Neural cell (in vitro differentiated cells): ENCODE results near the gene ZNF71. TPM values are rescaled to one million over a fixed set of nuclear protein-coding genes. Genes with fewer than 3 reads are reported as not detected.
"Not testable (repeated sequence)": the region's sequence is repeated elsewhere in the genome, so short reads cannot be mapped to it uniquely, and the experiment has no call there.

ENCODE experiments used
- H2AFZ ChIP-seq: fragments of 200-600, 300-800 bp; sonication (generic), shearing (Covaris generic); 2 replicates; pipeline ENCODE4 v1.6.0; 2014; ENCODE audit warnings: low read depth, mild to moderate bottlenecking, antibody characterized with exemption, low read length, moderate library complexity
- H3F3A ChIP-seq: fragments of 200-600 bp; shearing (Covaris generic); 2 replicates; pipeline ENCODE4 v1.6.1; 2016; ENCODE audit warnings: mild to moderate bottlenecking, moderate library complexity, mixed read lengths, antibody characterized with exemption, low read length; ENCODE audit not compliant: insufficient read depth, poor library complexity, severe bottlenecking
- H3K27ac ChIP-seq: fragments of 200-600, 300-800 bp; sonication (generic), shearing (Covaris generic); 2 replicates; pipeline ENCODE4 v1.5.1; 2014; ENCODE audit warnings: mild to moderate bottlenecking, low read length, moderate library complexity
- H3K27me3 ChIP-seq: fragments of 300-800, 200-600 bp; sonication (generic), shearing (Covaris generic); 2 replicates; pipeline ENCODE4 v1.6.0; 2014; ENCODE audit warnings: mild to moderate bottlenecking, low read depth, low read length, moderate library complexity; ENCODE audit not compliant: insufficient read depth
- H3K36me3 ChIP-seq: fragments of 300-800, 200-600 bp; sonication (generic), shearing (Covaris generic); 2 replicates; pipeline ENCODE4 v1.5.1; 2014; ENCODE audit warnings: mild to moderate bottlenecking, antibody characterized with exemption, low read length, moderate library complexity; ENCODE audit not compliant: insufficient read depth
- H3K4me2 ChIP-seq: fragments of 300-800, 200-600 bp; sonication (generic), shearing (Covaris generic); 2 replicates; pipeline ENCODE4 v1.6.0; 2014; ENCODE audit warnings: mild to moderate bottlenecking, low read length
- H3K4me3 ChIP-seq: fragments of 300-800, 200-600 bp; sonication (generic), shearing (Covaris generic); 2 replicates; pipeline ENCODE4 v1.5.1; 2014; ENCODE audit warnings: mild to moderate bottlenecking, low read length, moderate library complexity
- H3K79me2 ChIP-seq: fragments of 200-600 bp; shearing (Covaris generic); replicated peaks from 2 replicates; pipeline ENCODE4 v1.6.0; 2014; ENCODE audit warnings: mild to moderate bottlenecking, low read length, moderate library complexity; ENCODE audit not compliant: insufficient read depth
- H3K9ac ChIP-seq: fragments of 300-800, 200-600 bp; sonication (generic), shearing (Covaris generic); 2 replicates; pipeline ENCODE4 v1.6.1; 2016; ENCODE audit warnings: mild to moderate bottlenecking, low read length, mixed read lengths
- H3K9me2 ChIP-seq: fragments of 200-600 bp; shearing (Covaris generic); 2 replicates; pipeline ENCODE4 v1.6.1; 2016; ENCODE audit warnings: mild to moderate bottlenecking, low read length, mixed read lengths; ENCODE audit not compliant: insufficient read depth
- H3K9me3 ChIP-seq: fragments of 200-600, 300-800 bp; sonication (generic), shearing (Covaris generic); 2 replicates; pipeline ENCODE4 v1.6.1; 2016; ENCODE audit warnings: mild to moderate bottlenecking, mixed run types, low read length, moderate library complexity, mixed read lengths
- H4K20me1 ChIP-seq: fragments of 200-600 bp; shearing (Covaris generic); 2 replicates; pipeline ENCODE4 v1.6.1; 2016; ENCODE audit warnings: mild to moderate bottlenecking, mixed run types; ENCODE audit not compliant: insufficient read depth
- CTCF ChIP-seq: fragments of 450-650 bp; IDR thresholded peaks from 2 replicates; pipeline ENCODE4 v1.5.1; 2014; ENCODE audit warnings: antibody characterized with exemption, mild to moderate bottlenecking, moderate library complexity; ENCODE audit not compliant: poor library complexity, severe bottlenecking
- EP300 ChIP-seq: fragments of 450-650 bp; conservative IDR thresholded peaks from 2 replicates; pipeline ENCODE4 v1.6.1; 2014; ENCODE audit warnings: antibody characterized with exemption, mild to moderate bottlenecking, moderate library complexity; ENCODE audit not compliant: poor library complexity, severe bottlenecking
- EZH2 ChIP-seq: fragments of 200-600, 300-800 bp; shearing (Covaris generic), sonication (generic); IDR thresholded peaks from 2 replicates; pipeline ENCODE4 v1.6.1; 2014; ENCODE audit warnings: antibody characterized with exemption, low read length, borderline replicate concordance, mild to moderate bottlenecking; ENCODE audit not compliant: insufficient read depth, poor library complexity, severe bottlenecking
- MXI1 ChIP-seq: fragments of 450-650 bp; conservative IDR thresholded peaks from 2 replicates; pipeline ENCODE4 v1.6.1; 2014; ENCODE audit warnings: antibody characterized with exemption, mild to moderate bottlenecking; ENCODE audit not compliant: poor library complexity, severe bottlenecking
- POLR2AphosphoS5 ChIP-seq: IDR thresholded peaks from 2 replicates; pipeline ENCODE4 v1.6.1; 2012
- RAD21 ChIP-seq: fragments of 450-650 bp; conservative IDR thresholded peaks from 2 replicates; pipeline ENCODE4 v1.6.1; 2014; ENCODE audit warnings: antibody characterized with exemption, mild to moderate bottlenecking, moderate library complexity
- REST ChIP-seq: IDR thresholded peaks from 2 replicates; pipeline ENCODE4 v1.6.1; 2012; ENCODE audit warnings: borderline replicate concordance
- SMC3 ChIP-seq: fragments of 450-650 bp; conservative IDR thresholded peaks from 2 replicates; pipeline ENCODE4 v1.6.1; 2014; ENCODE audit warnings: antibody characterized with exemption, mild to moderate bottlenecking, moderate library complexity; ENCODE audit not compliant: poor library complexity
- TAF1 ChIP-seq: IDR thresholded peaks from 2 replicates; pipeline ENCODE4 v1.6.1; 2012; ENCODE audit warnings: low read depth
- polyA plus RNA-seq: library from polyadenylated mRNA; depleted of rRNA; stranded (reverse); fragments of >200 nt; gene quantifications from 2 replicates; pipeline ENCODE4 v1.2.3, GENCODE V29; 2014

Gene ZNF71
- polyA plus RNA-seq, 1 donor from 2014 or later, result 28.8 TPM

- H4K20me1 ChIP-seq, result no peaks in the 10 kb centered on the region
- H3K27ac ChIP-seq, result no peak overlapping the region
- no peaks in the 10 kb centered on the region for H3K79me2 ChIP-seq
- peaks cover 8% of the 10 kb centered on the region for H3K9me3 ChIP-seq
- H3K4me3 ChIP-seq, result no peak overlapping the region
- H3K36me3 ChIP-seq, result no peaks in the 10 kb centered on the region
- no peak overlapping the region for H3K9ac ChIP-seq
- H3K9me2 ChIP-seq, result no peaks in the 10 kb centered on the region
- H3K27me3 ChIP-seq, result no peaks in the 10 kb centered on the region
- TF ChIP-seq CTCF (no peak), POLR2AphosphoS5 (no peak), SMC3 (no peak), REST (no peak), TAF1 (no peak), EZH2 (no peak), MXI1 (no peak), EP300 (no peak), RAD21 (no peak)
- H3F3A ChIP-seq, result no peaks in the 10 kb centered on the region
- no peak overlapping the region for H2AFZ ChIP-seq
- no peak overlapping the region for H3K4me2 ChIP-seq
These were observed 76.0 kb downstream of the ZNF71 start for GRCh38 chr19:56670961-56671612.

GRCh38 chr19:56671613-56671994 lies 76.5 kb downstream of the ZNF71 start, which contains the start of gene ZNF835:
Gene ZNF835 (minus strand): TSS chr19:56671757. CDS start chr19:56665198, 6,559 bp downstream.
- Histone ChIP-seq H3K27ac (no peak within 1 kb of the TSS), H3K9me3 (peaks cover 8% of the 10 kb centered on the region), H3K9ac (no peak within 1 kb of the TSS), H3K9me2 (no peaks in the 10 kb centered on the region), H3F3A (no peaks in the 10 kb centered on the region), H3K4me3 (no peak within 1 kb of the TSS), H2AFZ (no peak within 1 kb of the TSS), H3K79me2 (no peaks in the 10 kb centered on the region), H3K27me3 (no peaks in the 10 kb centered on the region), H3K36me3 (no peaks in the 10 kb centered on the region), H4K20me1 (no peaks in the 10 kb centered on the region), H3K4me2 (no peak within 1 kb of the TSS)
- TF ChIP-seq EZH2 (no peak), POLR2AphosphoS5 (no peak), RAD21 (no peak), TAF1 (no peak), CTCF (no peak), EP300 (no peak), SMC3 (no peak), REST (no peak), MXI1 (no peak)

GRCh38 chr19:56672610-56673009 lies 77.5 kb downstream of the ZNF71 start:
- not testable (repeated sequence) for H3K9ac ChIP-seq, H3K4me2 ChIP-seq, H3K27ac ChIP-seq, H2AFZ ChIP-seq, H4K20me1 ChIP-seq, H3K27me3 ChIP-seq, H3K36me3 ChIP-seq, H3K4me3 ChIP-seq, H3F3A ChIP-seq, H3K9me2 ChIP-seq, H3K79me2 ChIP-seq
- peaks cover 10% of the 10 kb centered on the region for H3K9me3 ChIP-seq
